SHP77 treated with DMSO at 0.1 percent for 48 hours (cell line): ENCODE data around the gene PDE4B.

Experiments used
- DNase-seq: peaks from one replicate; lab custom pipeline; 2025; lab: John Stamatoyannopoulos, UW

Gene PDE4B

DNA sequence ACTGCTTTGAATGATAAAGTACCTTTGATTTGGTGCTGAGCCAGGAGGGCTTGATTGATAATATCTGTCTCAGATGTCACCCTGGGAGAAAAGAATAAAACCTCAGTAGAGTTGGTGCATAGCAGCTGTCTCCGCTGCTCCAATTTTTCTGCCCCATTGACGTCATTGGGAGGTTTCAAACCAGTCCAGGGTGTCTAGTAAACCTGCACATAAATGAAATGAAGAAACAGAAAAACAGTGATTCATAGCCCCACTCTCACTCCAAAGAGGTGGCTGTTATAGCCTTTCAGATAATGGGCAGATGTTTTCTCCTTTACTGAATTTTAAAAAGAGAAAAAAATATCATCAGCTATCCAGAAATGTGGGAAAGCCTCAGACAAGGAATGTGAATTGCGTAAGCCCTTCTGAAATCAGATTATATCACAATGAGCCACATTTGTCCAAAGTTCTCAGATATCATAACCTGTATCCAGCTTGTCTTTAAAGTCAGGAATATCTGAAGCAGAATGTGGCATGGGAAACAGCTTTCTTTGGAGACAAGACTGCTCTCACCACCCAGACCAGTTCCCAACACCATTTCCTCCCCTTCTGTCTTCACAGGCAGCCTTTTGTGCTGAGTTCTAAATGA is 390.0 kb downstream of the PDE4B start:
- peak; percentile 99 for DNase-seq

- DNase-seq: no peak
These were observed 390.7 kb downstream of the PDE4B start for GRCh38 chr1:66183400-66183799.

DNA sequence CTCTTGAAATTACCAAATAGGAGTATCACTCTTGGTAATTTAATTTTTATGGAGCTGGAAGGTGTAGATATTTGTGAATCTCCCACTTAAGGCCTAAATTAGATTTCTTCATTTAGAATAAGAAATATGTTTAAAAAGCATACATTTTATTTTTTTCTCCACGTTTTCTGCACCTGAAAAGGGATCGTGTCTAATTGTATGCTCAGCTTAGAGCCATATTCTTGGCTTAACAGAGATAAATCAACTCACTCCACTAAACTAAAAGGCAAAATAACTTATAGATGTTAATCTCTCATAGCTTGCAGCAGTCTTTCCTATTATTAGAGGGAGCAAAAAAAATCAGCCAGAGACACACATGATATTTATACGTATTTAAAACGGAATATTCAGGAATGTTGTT is 404.4 kb downstream of the PDE4B start:
- DNase-seq: no peak

DNA sequence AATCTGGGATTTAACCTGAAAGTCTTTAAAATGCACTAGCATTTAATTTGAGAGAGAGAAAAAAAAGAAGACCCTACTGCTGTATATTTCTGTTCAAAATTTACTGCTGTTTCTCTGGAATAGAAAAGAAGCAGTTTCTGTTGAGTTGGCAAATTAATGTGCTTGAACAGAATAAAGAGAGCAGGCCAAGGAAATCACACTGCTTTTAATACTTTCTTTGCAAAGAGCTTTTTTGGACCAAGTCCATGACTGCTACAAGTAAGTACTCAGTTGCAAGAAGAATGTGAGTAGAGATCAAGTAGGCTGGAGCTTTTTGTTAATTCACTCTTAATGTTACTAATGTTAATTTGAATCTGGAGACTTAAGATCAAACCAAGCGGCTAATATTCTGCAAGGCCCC is 405.1 kb downstream of the PDE4B start:
- DNase-seq: no peak

GRCh38 chr1:66206563-66207144 is 414.0 kb downstream of the PDE4B start:
- no peak for DNase-seq

GRCh38 chr1:66207484-66207883 is 414.8 kb downstream of the PDE4B start:
- DNase-seq: no peak

DNA sequence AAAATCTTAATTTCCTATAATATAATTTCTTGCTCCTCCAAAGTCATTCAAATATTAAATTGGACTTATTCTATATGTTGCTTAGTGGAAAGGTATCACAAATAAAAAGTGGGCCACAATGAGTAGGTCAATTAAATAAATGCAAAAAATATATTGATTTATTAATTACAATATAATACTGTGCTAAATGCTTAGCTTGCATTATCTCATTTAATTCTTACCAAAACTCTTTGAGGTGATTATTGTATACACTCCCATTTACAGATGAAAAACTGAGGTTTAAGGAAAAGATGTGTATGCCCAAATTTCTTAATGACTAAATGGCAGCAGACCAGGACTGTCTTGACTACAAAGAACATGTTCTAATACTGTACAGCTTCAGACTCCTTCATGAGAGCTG is 415.9 kb downstream of the PDE4B start:
- DNase-seq: no peak

DNA sequence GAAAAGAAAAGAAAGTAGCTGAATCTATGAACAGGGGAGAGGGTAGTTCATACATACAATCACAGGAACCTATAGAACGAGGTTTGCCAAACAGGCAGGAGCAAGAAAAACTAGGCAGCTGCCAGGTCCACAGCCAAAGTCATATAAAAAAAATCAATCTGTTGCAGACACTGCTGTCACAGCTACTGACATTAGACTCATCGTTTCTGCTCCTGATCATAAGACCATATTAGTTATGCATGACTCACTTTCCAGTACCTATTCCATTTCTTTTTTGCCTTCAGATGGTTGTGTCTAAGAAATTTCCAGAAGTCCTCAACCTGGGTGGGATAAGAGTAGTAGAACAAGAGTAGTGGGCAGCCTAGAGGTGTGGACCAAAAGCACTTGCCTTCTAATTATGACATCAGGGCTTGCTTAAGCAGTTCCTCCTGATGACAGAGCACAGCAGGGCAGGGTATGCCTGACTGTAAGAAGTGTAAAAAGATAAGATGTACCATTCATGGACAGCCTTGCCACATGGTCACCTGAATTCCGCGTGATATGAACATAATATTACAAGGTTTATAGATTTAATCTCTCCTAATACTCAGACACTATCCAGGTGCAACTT is 418.0 kb downstream of the PDE4B start:
- DNase-seq: no peak

DNA sequence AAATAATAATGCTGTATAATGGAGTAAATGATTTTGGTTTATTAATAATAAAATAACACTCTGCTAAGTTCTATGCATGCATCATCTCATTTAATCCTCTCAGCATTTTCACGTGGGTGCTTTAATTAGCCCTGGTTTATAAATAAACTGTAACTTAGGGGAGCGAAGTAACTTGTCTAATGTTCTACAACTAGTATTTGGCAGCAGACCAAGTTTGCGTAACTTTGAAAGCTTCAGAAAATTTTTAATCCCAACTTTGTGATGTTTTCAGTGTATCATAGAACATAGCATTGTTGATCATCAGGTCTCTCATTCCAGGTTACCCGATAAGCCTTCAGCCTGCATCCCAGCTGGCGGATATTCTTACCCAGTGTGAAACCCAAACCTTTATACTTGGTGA is 418.8 kb downstream of the PDE4B start:
- DNase-seq: no peak

GRCh38 chr1:66213491-66213890 is 420.8 kb downstream of the PDE4B start:
- DNase-seq: no peak

- DNase-seq: no peak
These were observed 422.2 kb downstream of the PDE4B start for GRCh38 chr1:66214901-66215300.

DNA sequence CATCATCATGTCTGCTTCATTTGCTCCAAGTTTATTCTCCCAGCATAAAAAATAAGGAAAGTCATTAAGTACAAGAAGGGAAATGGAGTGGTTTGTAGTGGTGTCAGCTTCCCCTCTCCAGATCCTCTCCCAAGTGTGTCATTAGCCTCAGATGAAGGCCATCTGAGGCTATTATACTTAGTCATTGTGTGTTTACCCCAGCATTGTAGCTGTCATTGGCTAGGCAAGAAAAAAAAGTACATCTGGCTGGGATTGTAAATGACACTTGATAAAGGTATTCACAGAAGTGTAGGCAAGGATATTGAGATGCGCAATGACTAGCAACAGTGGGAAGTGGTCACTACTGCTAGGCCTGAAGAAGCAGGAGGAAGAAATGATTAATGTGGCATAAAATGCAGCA is 424.3 kb downstream of the PDE4B start:
- no peak for DNase-seq

DNA sequence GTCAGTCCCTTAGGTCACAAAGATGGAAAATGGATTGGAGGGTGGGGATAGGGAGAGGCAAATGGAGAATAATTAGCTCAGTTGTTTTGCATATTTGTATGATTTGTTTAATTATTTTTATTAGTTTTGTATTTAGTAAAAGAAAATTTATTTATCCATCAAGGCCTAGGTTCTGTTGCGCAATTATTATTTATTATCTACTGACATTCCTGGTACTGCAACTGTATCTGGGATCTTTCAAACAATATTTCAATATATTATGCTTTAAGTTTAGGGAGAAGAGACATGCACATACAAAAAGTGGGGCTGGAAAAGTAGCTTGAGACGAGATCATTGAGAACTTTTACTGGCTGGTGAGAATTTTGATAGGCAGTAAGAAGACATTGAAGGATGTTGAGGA is 424.9 kb downstream of the PDE4B start:
- no peak for DNase-seq

DNA sequence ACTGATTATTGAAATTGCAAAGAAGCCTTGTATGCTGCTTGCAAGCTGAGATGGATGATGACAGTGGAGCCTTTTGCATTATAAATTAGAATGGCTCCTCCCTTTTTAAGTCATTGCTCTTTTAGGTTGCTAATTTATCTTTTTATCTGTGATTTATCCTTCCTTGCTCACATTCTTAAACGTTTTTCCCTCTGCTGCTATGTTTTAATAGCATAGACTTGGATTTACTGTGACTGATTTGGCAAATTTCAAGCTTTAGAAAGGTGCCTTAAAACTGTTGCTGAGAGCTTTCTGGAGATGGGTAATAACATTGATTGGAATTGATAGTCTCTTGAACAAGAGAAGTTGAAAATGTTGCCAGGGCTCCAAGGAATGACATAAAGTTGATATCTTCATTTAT is 427.8 kb downstream of the PDE4B start:
- DNase-seq: no peak

- no peak for DNase-seq
These were observed 431.0 kb downstream of the PDE4B start for GRCh38 chr1:66223681-66224080.

DNA sequence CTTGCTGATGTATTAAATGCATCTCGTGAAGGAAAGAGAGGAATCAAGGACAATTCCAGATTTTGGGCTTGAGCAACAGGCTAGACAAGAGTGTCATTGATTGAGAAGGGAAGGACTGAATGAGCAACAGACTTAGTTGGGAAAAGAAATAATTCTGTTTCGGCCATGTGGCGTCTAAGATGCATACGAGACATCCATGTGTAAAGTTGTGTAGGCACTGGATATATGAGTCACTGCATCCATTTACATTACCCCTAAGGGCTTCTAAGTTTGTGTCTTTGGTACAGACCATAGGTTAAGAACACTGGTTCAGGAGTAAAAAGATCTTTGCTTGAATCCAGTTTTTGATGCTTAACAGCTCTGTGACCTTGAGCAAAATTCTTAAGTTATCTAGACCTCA is 434.3 kb downstream of the PDE4B start:
- no peak for DNase-seq

DNA sequence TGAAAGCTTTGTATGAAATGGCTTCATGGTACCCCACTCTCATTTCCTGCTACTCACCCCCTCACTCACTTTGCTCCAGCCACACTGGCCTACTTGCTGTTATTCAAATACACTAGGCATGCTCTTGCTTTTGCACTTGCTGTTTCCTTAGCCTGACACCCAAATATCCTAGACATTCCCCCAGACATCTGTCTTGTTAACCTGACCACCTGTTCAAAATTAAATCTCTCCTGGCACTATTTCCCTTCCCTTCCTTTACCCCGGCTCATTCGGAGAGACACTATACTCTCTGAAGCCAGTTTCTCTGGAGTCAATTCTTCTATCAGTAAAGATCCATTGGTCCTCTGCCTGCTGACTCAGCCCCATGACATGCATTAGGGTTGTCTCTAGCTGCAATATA is 435.3 kb downstream of the PDE4B start:
- DNase-seq: no peak

DNA sequence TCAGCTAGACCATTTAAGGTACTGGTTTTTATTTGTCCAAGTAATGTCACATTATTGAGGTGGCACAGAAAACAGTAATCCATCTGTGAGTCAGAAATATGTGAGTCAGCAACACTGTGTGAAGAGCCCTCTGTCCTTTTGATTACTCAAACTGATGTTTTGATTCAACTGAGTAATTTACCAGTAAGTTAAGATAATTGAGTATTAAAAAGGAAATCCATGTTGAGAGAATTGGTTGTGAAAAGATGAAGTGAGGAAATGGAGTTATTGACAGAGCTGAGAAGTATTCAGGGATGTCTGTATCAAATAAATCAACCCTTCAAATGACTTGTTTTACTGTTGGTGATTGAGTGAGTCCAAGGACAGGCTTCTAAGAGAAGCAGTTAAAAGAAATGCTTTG is 438.5 kb downstream of the PDE4B start:
- DNase-seq: peak; percentile 59

- no peak for DNase-seq
These were observed 439.2 kb downstream of the PDE4B start for GRCh38 chr1:66231681-66232463.

DNA sequence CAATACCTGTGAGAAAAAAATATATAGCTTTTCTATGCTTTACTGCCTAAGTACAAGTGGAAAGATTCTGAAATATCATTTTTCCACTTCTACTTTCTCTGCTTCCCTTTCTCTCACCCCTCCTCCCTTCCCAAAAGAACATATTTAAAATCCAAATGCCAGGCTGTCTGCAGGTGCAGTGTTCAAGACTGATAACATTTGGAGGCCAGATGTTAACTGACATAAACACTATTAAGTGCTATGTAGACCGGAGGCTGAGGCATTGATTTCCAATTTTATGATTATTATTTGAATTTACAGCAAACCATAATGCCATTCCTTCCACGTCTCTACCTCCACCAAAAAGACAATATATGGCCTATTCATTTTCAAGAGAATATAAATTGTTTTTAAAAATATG is 444.3 kb downstream of the PDE4B start:
- no peak for DNase-seq

- no peak for DNase-seq
These were observed 445.2 kb downstream of the PDE4B start for GRCh38 chr1:66237722-66238479.

- no peak for DNase-seq
These were observed 447.1 kb downstream of the PDE4B start for GRCh38 chr1:66239834-66240233.
